ENCODE measurements around the gene XK. TPM values are rescaled to one million over a fixed set of nuclear protein-coding genes. Genes with fewer than 3 reads are reported as not detected.

Gene XK
- total and polyA plus RNA-seq, 2 experiments from 2014 or later = 0.29 to 1.5 TPM

- TF ChIP-seq REST (IDR thresholded peaks at IDR 0.05; ENCODE audit: unreplicated experiment) (no peak), ETS1 (IDR thresholded peaks at IDR 0.05) (no peak), NANOG (IDR thresholded peaks at IDR 0.05; ENCODE audit: borderline replicate concordance) (no peak)
These were observed 73.8 kb downstream of the XK start (continued) for GRCh38 chrX:37759351-37759750.

DNA sequence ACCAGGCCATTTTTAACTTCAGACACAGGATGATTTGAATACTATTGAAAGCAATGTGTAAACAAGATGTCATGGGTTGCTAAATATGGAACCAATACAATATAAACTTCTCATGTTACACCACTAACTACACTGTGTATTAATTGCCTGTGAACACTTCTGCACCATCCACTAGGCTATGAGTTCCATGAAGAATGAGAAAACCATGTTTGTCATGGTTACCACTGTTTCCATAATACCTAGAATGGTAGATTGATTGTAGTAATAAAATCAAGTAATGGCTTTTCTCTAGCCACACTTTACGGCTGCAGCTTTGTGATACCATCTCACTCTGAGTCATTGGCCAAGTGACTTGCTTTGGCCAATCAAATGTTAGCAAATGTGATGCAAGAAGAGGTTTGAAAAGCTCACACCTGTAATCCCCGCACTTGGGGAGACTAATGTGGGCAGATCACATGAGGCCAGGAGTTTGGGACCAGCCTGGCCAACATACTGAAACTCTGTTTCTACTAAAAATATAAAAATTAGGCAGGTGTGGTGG is 74.4 kb downstream of the XK start:
- no peak overlapping the region for H3K27ac ChIP-seq (ENCODE audit: low read depth)
- no peak for ATAC-seq
- H3K9me3 Mint-ChIP-seq = no peaks in the 10 kb centered on the region
- no peaks in the 10 kb centered on the region for H3K4me1 Mint-ChIP-seq
- H3K79me2 ChIP-seq (replicated peaks; ENCODE audit: insufficient read depth) = no peaks in the 10 kb centered on the region
- no peak overlapping the region for H2AFZ ChIP-seq
- no peak for TF ChIP-seq NANOG (IDR thresholded peaks at IDR 0.05; ENCODE audit: borderline replicate concordance)
- no peak for DNase-seq (ENCODE audit: low spot score)
- no peaks in the 10 kb centered on the region for H3K36me3 ChIP-seq (ENCODE audit: insufficient read depth)
- no peaks in the 10 kb centered on the region for H3K27me3 ChIP-seq (ENCODE audit: insufficient read depth)
- H3K4me3 ChIP-seq = no peak overlapping the region
- H3K27ac Mint-ChIP-seq = no peak overlapping the region
- H3K9me2 ChIP-seq (ENCODE audit: insufficient read depth) = no peaks in the 10 kb centered on the region
- no peak overlapping the region for H3K4me2 ChIP-seq
- no peaks in the 10 kb centered on the region for H4K20me1 ChIP-seq (replicated peaks; ENCODE audit: insufficient read depth)
- H3K27me3 Mint-ChIP-seq (ENCODE audit: insufficient read depth, low read depth, poor library complexity) = no peaks in the 10 kb centered on the region
- H3K4me1 ChIP-seq (ENCODE audit: insufficient read depth) = no peaks in the 10 kb centered on the region
- no peaks in the 10 kb centered on the region for H3F3A ChIP-seq (replicated peaks; ENCODE audit: low read depth)
- H3K36me3 Mint-ChIP-seq (ENCODE audit: low read depth) = no peaks in the 10 kb centered on the region
- H3K4me3 Mint-ChIP-seq = no peak overlapping the region

- Mint-ChIP-seq H3K27me3 (ENCODE audit: insufficient read depth, low read depth, poor library complexity) (no peaks in the 10 kb centered on the region), H3K4me1 (no peaks in the 10 kb centered on the region)
- TF ChIP-seq EZH2 (IDR thresholded peaks at IDR 0.05; ENCODE audit: low read depth, unreplicated experiment) (no peak), POLR2AphosphoS5 (IDR thresholded peaks at IDR 0.05; ENCODE audit: low read depth) (no peak)
- TF ChIP-seq, protein P1, sequence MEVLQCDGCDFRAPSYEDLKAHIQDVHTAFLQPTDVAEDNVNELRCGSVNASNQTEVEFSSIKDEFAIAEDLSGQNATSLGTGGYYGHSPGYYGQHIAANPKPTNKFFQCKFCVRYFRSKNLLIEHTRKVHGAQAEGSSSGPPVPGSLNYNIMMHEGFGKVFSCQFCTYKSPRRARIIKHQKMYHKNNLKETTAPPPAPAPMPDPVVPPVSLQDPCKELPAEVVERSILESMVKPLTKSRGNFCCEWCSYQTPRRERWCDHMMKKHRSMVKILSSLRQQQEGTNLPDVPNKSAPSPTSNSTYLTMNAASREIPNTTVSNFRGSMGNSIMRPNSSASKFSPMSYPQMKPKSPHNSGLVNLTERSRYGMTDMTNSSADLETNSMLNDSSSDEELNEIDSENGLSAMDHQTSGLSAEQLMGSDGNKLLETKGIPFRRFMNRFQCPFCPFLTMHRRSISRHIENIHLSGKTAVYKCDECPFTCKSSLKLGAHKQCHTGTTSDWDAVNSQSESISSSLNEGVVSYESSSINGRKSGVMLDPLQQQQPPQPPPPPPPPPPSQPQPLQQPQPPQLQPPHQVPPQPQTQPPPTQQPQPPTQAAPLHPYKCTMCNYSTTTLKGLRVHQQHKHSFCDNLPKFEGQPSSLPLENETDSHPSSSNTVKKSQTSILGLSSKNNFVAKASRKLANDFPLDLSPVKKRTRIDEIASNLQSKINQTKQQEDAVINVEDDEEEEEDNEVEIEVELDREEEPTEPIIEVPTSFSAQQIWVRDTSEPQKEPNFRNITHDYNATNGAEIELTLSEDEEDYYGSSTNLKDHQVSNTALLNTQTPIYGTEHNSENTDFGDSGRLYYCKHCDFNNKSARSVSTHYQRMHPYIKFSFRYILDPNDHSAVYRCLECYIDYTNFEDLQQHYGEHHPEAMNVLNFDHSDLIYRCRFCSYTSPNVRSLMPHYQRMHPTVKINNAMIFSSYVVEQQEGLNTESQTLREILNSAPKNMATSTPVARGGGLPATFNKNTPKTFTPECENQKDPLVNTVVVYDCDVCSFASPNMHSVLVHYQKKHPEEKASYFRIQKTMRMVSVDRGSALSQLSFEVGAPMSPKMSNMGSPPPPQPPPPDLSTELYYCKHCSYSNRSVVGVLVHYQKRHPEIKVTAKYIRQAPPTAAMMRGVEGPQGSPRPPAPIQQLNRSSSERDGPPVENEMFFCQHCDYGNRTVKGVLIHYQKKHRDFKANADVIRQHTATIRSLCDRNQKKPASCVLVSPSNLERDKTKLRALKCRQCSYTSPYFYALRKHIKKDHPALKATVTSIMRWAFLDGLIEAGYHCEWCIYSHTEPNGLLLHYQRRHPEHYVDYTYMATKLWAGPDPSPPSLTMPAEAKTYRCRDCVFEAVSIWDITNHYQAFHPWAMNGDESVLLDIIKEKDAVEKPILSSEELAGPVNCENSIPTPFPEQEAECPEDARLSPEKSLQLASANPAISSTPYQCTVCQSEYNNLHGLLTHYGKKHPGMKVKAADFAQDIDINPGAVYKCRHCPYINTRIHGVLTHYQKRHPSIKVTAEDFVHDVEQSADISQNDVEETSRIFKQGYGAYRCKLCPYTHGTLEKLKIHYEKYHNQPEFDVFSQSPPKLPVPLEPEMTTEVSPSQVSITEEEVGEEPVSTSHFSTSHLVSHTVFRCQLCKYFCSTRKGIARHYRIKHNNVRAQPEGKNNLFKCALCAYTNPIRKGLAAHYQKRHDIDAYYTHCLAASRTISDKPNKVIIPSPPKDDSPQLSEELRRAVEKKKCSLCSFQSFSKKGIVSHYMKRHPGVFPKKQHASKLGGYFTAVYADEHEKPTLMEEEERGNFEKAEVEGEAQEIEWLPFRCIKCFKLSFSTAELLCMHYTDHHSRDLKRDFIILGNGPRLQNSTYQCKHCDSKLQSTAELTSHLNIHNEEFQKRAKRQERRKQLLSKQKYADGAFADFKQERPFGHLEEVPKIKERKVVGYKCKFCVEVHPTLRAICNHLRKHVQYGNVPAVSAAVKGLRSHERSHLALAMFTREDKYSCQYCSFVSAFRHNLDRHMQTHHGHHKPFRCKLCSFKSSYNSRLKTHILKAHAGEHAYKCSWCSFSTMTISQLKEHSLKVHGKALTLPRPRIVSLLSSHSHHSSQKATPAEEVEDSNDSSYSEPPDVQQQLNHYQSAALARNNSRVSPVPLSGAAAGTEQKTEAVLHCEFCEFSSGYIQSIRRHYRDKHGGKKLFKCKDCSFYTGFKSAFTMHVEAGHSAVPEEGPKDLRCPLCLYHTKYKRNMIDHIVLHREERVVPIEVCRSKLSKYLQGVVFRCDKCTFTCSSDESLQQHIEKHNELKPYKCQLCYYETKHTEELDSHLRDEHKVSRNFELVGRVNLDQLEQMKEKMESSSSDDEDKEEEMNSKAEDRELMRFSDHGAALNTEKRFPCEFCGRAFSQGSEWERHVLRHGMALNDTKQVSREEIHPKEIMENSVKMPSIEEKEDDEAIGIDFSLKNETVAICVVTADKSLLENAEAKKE (CRISPR knock-in tag; IDR thresholded peaks at IDR 0.05) = no peak
These were observed 77.8 kb downstream of the XK start for GRCh38 chrX:37763400-37763799.

More at GRCh38 chrX:37763400-37763799, 77.8 kb downstream of the XK start:
- Histone ChIP-seq H4K20me1 (replicated peaks; ENCODE audit: insufficient read depth) (no peaks in the 10 kb centered on the region), H3K4me2 (no peak overlapping the region), H3K27me3 (ENCODE audit: insufficient read depth) (no peaks in the 10 kb centered on the region), H3K27ac (ENCODE audit: low read depth) (no peak overlapping the region), H3K36me3 (ENCODE audit: insufficient read depth) (no peaks in the 10 kb centered on the region), H3K4me3 (no peak overlapping the region), H2AFZ (no peak overlapping the region), H3K79me2 (replicated peaks; ENCODE audit: insufficient read depth) (no peaks in the 10 kb centered on the region), H3K4me1 (ENCODE audit: insufficient read depth) (no peaks in the 10 kb centered on the region), H3K9me2 (ENCODE audit: insufficient read depth) (no peaks in the 10 kb centered on the region), H3F3A (replicated peaks; ENCODE audit: low read depth) (no peaks in the 10 kb centered on the region)
- no peaks in the 10 kb centered on the region for H3K36me3 Mint-ChIP-seq (ENCODE audit: low read depth)
- H3K4me3 Mint-ChIP-seq = no peak overlapping the region
- DNase-seq (ENCODE audit: low spot score) (no peak), ATAC-seq (no peak)
- H3K27ac Mint-ChIP-seq = no peak overlapping the region
- peaks cover 3% of the 10 kb centered on the region; the same call in 2 of the 3 replicates for H3K9me3 Mint-ChIP-seq

All from GM23338 (cell line).